Coronary artery (tissue), 2 donors: ENCODE data around the gene PODXL2.

Source experiments
- DNase-seq: peaks from one replicate; pipeline ENCODE4 v3.0.0-alpha.2; 2017; ENCODE audit warnings: low spot score
- H3K27ac ChIP-seq, 2 donors: fragments of 200-600 bp; sonication (generic); one replicate each; pipeline ENCODE4 v1.5.1; 2016 to 2019
- H3K4me3 ChIP-seq: fragments of 200-600 bp; sonication (generic); 2 replicates; pipeline ENCODE4 v1.5.1; 2016; ENCODE audit warnings: mild to moderate bottlenecking, moderate library complexity
- CTCF ChIP-seq: fragments of 200-600 bp; sonication (generic); IDR thresholded peaks from one replicate; pipeline ENCODE4 v1.5.1; 2019; ENCODE audit warnings: antibody characterized with exemption

Gene PODXL2

GRCh38 chr3:127714125-127714571 is 85.2 kb downstream of the PODXL2 start:
- no peak for DNase-seq
- Histone ChIP-seq H3K27ac (peak overlapping the region in 1 of 2 donors; percentile 45), H3K4me3 (no peak overlapping the region)
- TF ChIP-seq CTCF, result no peak

DNA sequence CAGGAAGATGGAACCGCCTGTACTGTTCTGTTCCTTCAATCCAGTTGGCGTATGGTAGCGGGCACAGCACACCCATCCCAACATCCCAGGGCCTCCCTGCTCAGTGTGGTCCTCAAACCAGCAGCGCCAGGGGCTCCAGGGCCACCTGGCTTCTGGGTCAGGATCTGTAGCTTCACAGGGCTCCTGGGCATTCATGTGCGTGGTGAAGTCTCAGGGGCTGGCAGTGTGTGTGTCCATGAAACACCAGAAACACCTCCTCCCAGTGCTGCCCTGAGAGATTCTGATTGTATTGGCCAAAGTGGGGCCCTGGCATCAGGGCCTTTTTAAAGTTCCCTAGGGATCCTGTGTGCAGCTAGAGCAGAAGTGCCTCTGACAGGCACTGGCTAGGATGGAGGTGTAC is 85.9 kb downstream of the PODXL2 start:
- DNase-seq, result no peak
- Histone ChIP-seq H3K27ac (no peak overlapping the region), H3K4me3 (no peak overlapping the region)
- TF ChIP-seq CTCF, result no peak

DNA sequence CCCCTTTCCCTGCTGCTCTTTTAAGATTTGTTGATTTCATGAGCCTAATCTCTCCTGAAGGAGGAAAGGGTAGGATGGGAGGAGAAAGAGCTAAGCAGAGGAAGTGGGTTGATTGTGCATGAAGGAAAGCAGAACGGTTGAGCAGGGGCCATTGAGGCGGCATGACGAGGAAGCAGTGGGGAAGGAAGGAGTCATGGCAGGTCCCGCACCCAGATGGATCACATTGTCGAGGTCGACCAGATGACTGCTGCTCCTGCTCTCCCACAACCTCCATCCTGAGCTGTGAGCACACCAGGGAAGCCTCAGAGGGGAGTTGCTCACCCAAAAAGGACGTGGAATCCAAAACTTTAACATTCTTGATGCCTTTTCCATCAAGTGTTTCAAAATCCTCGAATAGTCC is 86.5 kb downstream of the PODXL2 start:
- Histone ChIP-seq H3K27ac (peak overlapping the region in 1 of 2 donors; percentile 2), H3K4me3 (no peak overlapping the region)
- DNase-seq, result no peak
- TF ChIP-seq CTCF, result no peak

- no peak for TF ChIP-seq CTCF
- no peak for DNase-seq
- no peak overlapping the region for H3K4me3 ChIP-seq
- H3K27ac ChIP-seq, result no peak overlapping the region
Observed at GRCh38 chr3:127716384-127716783, 87.4 kb downstream of the PODXL2 start.

DNA sequence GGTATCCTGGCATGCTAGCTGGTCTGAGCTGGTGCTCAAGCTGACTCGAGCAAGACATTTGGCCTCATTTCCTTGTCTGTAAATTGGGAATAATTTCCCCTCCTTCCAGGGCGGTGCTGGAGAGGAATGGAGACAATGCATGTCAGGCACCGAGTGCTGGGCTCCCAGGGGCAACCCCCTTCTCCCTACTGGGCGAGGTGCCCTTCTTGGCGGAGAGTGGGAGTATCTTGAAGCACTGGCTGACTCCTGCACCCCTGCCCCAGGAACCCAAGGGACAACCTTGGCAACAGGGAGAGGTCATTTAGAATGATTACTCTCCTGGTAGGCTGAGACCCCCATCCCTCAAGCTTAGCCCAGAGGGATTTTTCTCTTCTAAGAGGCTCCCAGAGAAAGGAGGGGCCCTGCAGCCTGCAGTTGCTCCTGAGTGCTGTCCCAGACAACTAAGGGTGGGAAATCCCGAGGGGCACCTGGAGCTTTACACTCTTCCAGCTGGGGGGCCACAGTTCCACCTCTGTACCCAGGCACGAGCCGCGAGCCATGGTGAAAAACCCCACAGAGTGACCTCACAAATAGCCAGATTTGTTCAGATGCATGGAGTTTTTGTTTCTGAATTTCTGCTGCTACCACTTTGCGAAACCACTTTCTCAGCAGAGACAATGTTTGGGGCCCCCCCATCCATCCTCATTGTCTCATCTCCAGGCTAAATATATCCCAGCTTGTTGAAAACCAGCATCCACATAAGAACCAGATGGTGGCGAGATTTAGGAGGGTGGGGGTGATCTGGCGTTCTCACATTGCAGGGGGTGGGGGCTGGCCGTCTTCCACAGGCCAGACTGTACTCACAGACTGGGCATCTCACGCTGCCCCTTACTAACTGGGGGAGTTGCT is 88.6 kb downstream of the PODXL2 start:
- Histone ChIP-seq H3K27ac (peak overlapping the region in 1 of 2 donors; percentile 10), H3K4me3 (no peak overlapping the region)
- TF ChIP-seq CTCF, result no peak
- DNase-seq, result no peak

DNA sequence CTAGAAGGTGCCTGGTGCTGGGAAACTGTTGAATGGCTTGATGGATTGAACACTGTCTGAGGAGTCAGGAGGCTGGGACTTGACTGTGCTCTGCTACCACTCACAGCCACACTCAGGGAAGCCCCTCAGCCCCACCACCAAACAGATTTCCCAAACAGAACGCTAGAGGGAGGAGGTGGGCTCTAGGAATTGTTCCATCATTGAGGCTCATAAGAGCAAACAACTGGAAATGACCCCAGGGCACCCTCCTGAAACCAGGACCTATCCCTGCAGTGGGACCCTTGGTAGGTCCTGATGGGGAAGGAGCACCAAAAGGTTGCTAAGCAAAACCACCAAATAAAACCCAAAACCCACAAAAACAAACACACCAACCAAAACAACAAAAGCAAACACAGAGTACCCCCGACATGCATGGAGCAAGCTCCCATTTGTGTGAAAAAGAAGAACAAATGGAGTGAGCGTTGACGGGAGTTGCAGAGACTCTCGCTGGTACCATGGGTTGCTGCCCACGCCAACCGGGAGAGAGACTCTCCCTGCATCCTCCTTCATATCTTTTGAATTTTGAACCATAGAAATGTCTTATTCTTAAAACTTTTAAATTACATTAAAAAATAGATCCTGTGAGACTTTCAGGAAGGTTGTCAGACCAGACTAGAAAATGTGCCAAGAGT is 89.4 kb downstream of the PODXL2 start:
- Histone ChIP-seq H3K4me3 (no peak overlapping the region), H3K27ac (no peak overlapping the region)
- TF ChIP-seq CTCF, result no peak
- no peak for DNase-seq
